H1 (cell line): ENCODE measurements around the gene CKAP5.

ENCODE experiments used
- JUN ChIP-seq: IDR thresholded peaks from 2 replicates; pipeline ENCODE4 v1.6.1; 2011; ENCODE audit warnings: low read depth, mild to moderate bottlenecking, improper control_type of control experiment, low read length
- KDM5A ChIP-seq: fragments of 200-600 bp; IDR thresholded peaks from 2 replicates; pipeline ENCODE4 v1.7.1; 2012; ENCODE audit warnings: mild to moderate bottlenecking, low read length, inconsistent platforms, mixed read lengths
- POLR2A ChIP-seq, 2 experiments: IDR thresholded peaks; 1 replicate in 1 of 2; 2 replicates in 1 of 2; pipeline ENCODE4 v1.6.1; 2011; ENCODE audit warnings: low read depth in 2 of 2, low read length in 2 of 2, mild to moderate bottlenecking in 2 of 2; ENCODE audit errors: control extremely low read depth in 1 of 2
- SIN3A ChIP-seq, 2 experiments: IDR thresholded peaks in 1 of 2; conservative IDR thresholded peaks in 1 of 2; 2 replicates each; pipeline ENCODE4 v1.6.1; 2011 to 2012; ENCODE audit warnings: low read length in 2 of 2, improper control_type of control experiment in 1 of 2, low read depth in 1 of 2, mild to moderate bottlenecking in 1 of 2
- YY1 ChIP-seq: IDR thresholded peaks from 2 replicates; pipeline ENCODE4 v1.6.1; 2011; ENCODE audit warnings: low read depth, mild to moderate bottlenecking, low read length
- TF ChIP-seq, protein P1 (sequence below), 3 experiments: IDR thresholded peaks; 1 replicate in 2 of 3; 2 replicates in 1 of 3; pipeline versions ENCODE4 v1.5.1 to v1.6.1; 2011; ENCODE audit warnings: low read length in 3 of 3, mild to moderate bottlenecking in 3 of 3, inconsistent platforms in 2 of 3, low read depth in 1 of 3, moderate library complexity in 1 of 3; ENCODE audit not compliant: insufficient read depth in 1 of 3; ENCODE audit errors: control extremely low read depth in 1 of 3

DNA sequence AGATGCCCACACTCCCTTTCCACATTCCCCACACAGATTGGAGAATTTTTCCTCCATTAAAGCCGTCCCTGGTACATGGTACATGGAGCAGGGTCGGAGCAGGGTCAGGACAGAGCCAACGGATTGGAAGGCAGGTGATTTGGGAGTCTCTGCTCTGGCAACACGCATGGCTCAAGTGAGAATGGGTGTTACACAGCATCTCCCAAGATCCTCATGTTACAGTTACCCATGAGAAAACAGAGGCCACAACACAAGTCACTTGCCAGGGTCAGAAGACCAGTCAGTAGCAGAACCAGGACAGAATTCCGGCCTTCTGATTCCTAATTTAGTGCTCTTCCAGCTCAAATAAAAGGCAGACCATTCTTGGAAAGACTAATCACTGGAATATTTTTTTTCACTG, 134.8 kb downstream of the CKAP5 start:
- TF ChIP-seq YY1 (no peak), SIN3A (conservative IDR thresholded peaks at IDR 0.05 in 1 of 2, IDR thresholded peaks at IDR 0.05 in 1 of 2; ENCODE audit: low read depth in 1 of 2, low read length in 2 of 2) (no peak), KDM5A (no peak), POLR2A (IDR thresholded peaks at IDR 0.05; ENCODE audit: control extremely low read depth in 1 of 2, low read depth in 2 of 2, low read length in 2 of 2) (no peak), JUN (no peak)
- TF ChIP-seq, protein P1, sequence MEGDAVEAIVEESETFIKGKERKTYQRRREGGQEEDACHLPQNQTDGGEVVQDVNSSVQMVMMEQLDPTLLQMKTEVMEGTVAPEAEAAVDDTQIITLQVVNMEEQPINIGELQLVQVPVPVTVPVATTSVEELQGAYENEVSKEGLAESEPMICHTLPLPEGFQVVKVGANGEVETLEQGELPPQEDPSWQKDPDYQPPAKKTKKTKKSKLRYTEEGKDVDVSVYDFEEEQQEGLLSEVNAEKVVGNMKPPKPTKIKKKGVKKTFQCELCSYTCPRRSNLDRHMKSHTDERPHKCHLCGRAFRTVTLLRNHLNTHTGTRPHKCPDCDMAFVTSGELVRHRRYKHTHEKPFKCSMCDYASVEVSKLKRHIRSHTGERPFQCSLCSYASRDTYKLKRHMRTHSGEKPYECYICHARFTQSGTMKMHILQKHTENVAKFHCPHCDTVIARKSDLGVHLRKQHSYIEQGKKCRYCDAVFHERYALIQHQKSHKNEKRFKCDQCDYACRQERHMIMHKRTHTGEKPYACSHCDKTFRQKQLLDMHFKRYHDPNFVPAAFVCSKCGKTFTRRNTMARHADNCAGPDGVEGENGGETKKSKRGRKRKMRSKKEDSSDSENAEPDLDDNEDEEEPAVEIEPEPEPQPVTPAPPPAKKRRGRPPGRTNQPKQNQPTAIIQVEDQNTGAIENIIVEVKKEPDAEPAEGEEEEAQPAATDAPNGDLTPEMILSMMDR (IDR thresholded peaks at IDR 0.05; ENCODE audit: control extremely low read depth in 1 of 3, insufficient read depth in 1 of 3, low read depth in 1 of 3, low read length in 3 of 3) = no peak
